Liver (tissue), 9 donors: ENCODE measurements around the gene GLRX3. TPM values are rescaled to one million over a fixed set of nuclear protein-coding genes. Genes with fewer than 3 reads are reported as not detected.

Source experiments
- DNase-seq: peaks from one replicate; pipeline ENCODE4 v3.0.0-alpha.2; 2017; ENCODE audit warnings: low spot score
- H3K27ac ChIP-seq, 2 donors: one replicate each; pipeline ENCODE4 v1.7.0; 2013; ENCODE audit warnings: inconsistent platforms in 2 of 2, low read length in 2 of 2, control low read depth in 1 of 2, low read depth in 1 of 2, mild to moderate bottlenecking in 1 of 2
- H3K27me3 ChIP-seq, 4 donors: one replicate each; pipeline versions ENCODE4 v1.6.1 to v1.7.0; 2013; ENCODE audit warnings: low read length in 3 of 4, inconsistent platforms in 1 of 4, mild to moderate bottlenecking in 1 of 4, moderate library complexity in 1 of 4; ENCODE audit not compliant: control insufficient read depth in 4 of 4, insufficient read depth in 4 of 4
- H3K36me3 ChIP-seq, 4 donors: one replicate each; pipeline versions ENCODE4 v1.6.1 to v1.7.0; 2013; ENCODE audit warnings: low read length in 3 of 4, mild to moderate bottlenecking in 3 of 4, low read depth in 1 of 4, moderate library complexity in 1 of 4; ENCODE audit not compliant: control insufficient read depth in 4 of 4, insufficient read depth in 3 of 4
- H3K4me1 ChIP-seq, 4 donors: one replicate each; pipeline versions ENCODE4 v1.6.1 to v1.7.0; 2013; ENCODE audit warnings: low read length in 3 of 4, mild to moderate bottlenecking in 3 of 4, moderate library complexity in 1 of 4; ENCODE audit not compliant: control insufficient read depth in 4 of 4, insufficient read depth in 4 of 4
- H3K4me3 ChIP-seq, 3 donors: one replicate each; pipeline versions ENCODE4 v1.6.1 to v1.7.0; 2013; ENCODE audit warnings: low read length in 3 of 3, control low read depth in 1 of 3, low read depth in 1 of 3, mild to moderate bottlenecking in 1 of 3
- H3K9ac ChIP-seq, 2 donors: one replicate each; pipeline ENCODE4 v1.7.0; 2013; ENCODE audit warnings: low read length in 2 of 2, mild to moderate bottlenecking in 2 of 2, moderate library complexity in 2 of 2, control low read depth in 1 of 2, low read depth in 1 of 2
- H3K9me3 ChIP-seq, 4 donors: one replicate each; pipeline versions ENCODE4 v1.6.1 to v1.7.0; 2013; ENCODE audit warnings: low read length in 3 of 4; ENCODE audit not compliant: control insufficient read depth in 4 of 4
- CTCF ChIP-seq: fragments of 150-350 bp; IDR thresholded peaks from 2 replicates; pipeline ENCODE4 v1.5.1; 2017; ENCODE audit warnings: improper control_type of control experiment, low read depth, low read length; ENCODE audit not compliant: missing input control
- EGR1 ChIP-seq, 2 donors: IDR thresholded peaks; 2 replicates each; pipeline ENCODE4 v1.6.1; 2016 to 2018; ENCODE audit warnings: antibody characterized with exemption in 2 of 2, low read depth in 2 of 2
- FOXA1 ChIP-seq: IDR thresholded peaks from 2 replicates; pipeline ENCODE4 v1.6.1; 2016; ENCODE audit warnings: antibody characterized with exemption
- FOXA2 ChIP-seq: IDR thresholded peaks from 2 replicates; pipeline ENCODE4 v1.6.1; 2016; ENCODE audit warnings: antibody characterized with exemption
- GABPA ChIP-seq, 2 donors: IDR thresholded peaks in 1 of 2; conservative IDR thresholded peaks in 1 of 2; 2 replicates each; pipeline ENCODE4 v1.6.1; 2016; ENCODE audit warnings: antibody characterized with exemption in 2 of 2, mild to moderate bottlenecking in 1 of 2, moderate library complexity in 1 of 2
- HNF4A ChIP-seq, 2 donors: conservative IDR thresholded peaks; 2 replicates each; pipeline ENCODE4 v1.6.1; 2016; ENCODE audit warnings: antibody characterized with exemption in 2 of 2, mild to moderate bottlenecking in 2 of 2
- HNF4G ChIP-seq: IDR thresholded peaks from 2 replicates; pipeline ENCODE4 v1.6.1; 2016; ENCODE audit warnings: antibody characterized with exemption
- JUND ChIP-seq, 2 donors: IDR thresholded peaks; 2 replicates each; pipeline ENCODE4 v1.6.1; 2016; ENCODE audit warnings: antibody characterized with exemption in 2 of 2
- MAX ChIP-seq: IDR thresholded peaks from 2 replicates; pipeline ENCODE4 v1.6.1; 2016; ENCODE audit warnings: antibody characterized with exemption
- NR2F2 ChIP-seq: IDR thresholded peaks from 2 replicates; pipeline ENCODE4 v1.6.1; 2016; ENCODE audit warnings: antibody characterized with exemption
- RAD21 ChIP-seq, 2 donors: IDR thresholded peaks; 2 replicates each; pipeline ENCODE4 v1.6.1; 2016; ENCODE audit warnings: antibody characterized with exemption in 2 of 2, mild to moderate bottlenecking in 2 of 2
- RXRA ChIP-seq, 2 donors: IDR thresholded peaks; 2 replicates each; pipeline ENCODE4 v1.6.1; 2017 to 2018; ENCODE audit warnings: antibody characterized with exemption in 2 of 2, mild to moderate bottlenecking in 1 of 2
- SP1 ChIP-seq: IDR thresholded peaks from 2 replicates; pipeline ENCODE4 v1.6.1; 2018; ENCODE audit warnings: antibody characterized with exemption, mild to moderate bottlenecking
- TAF1 ChIP-seq: conservative IDR thresholded peaks from 2 replicates; pipeline ENCODE4 v1.6.1; 2016; ENCODE audit warnings: antibody characterized with exemption, mild to moderate bottlenecking
- YY1 ChIP-seq: IDR thresholded peaks from 2 replicates; pipeline ENCODE4 v1.6.1; 2016; ENCODE audit warnings: antibody characterized with exemption, mild to moderate bottlenecking
- ZBTB33 ChIP-seq: IDR thresholded peaks from 2 replicates; pipeline ENCODE4 v1.6.1; 2016; ENCODE audit warnings: antibody characterized with exemption
- WGBS: extraction: QIAGEN DNeasy Blood & Tissue Kit; methylation state at CpG from one replicate; pipeline ENCODE4 v1.1.7; 2013; 5-methylcytosine and 5-hydroxymethylcytosine counted together
- polyA plus RNA-seq, 2 donors: library from polyadenylated mRNA; stranded (reverse) in 1 of 2; unstranded in 1 of 2; fragments of 200-250 nt in 1 of 2; fragments of >200 nt in 1 of 2; fragmentation: Nextera tagmentation in 1 of 2; extraction: Ambion mirVana in 1 of 2; gene quantifications; one replicate each; pipeline versions ENCODE4 v1.2.1 to v1.2.3, GENCODE V29; 2013 to 2015
- total RNA-seq, 2 donors: library from RNA; depleted of rRNA; stranded (reverse); fragments of >200 nt; gene quantifications; one replicate each; pipeline ENCODE4 v1.2.3, GENCODE V29; 2014
- TF ChIP-seq, protein P1 (sequence below): IDR thresholded peaks from 2 replicates; pipeline ENCODE4 v1.6.1; 2016; ENCODE audit warnings: antibody characterized with exemption
- TF ChIP-seq, protein P2 (sequence below): IDR thresholded peaks from 2 replicates; pipeline ENCODE4 v1.6.1; 2016; ENCODE audit warnings: antibody characterized with exemption, mild to moderate bottlenecking
- donor health status: healthy.
- donor health status: healthy.
- donor health status: healthy.
- donor health status: healthy.
- donor health status: healthy.

The GLRX3 gene
- total and polyA plus RNA-seq, 4 donors: 24.0 to 34.0 (median 28.5) TPM

DNA sequence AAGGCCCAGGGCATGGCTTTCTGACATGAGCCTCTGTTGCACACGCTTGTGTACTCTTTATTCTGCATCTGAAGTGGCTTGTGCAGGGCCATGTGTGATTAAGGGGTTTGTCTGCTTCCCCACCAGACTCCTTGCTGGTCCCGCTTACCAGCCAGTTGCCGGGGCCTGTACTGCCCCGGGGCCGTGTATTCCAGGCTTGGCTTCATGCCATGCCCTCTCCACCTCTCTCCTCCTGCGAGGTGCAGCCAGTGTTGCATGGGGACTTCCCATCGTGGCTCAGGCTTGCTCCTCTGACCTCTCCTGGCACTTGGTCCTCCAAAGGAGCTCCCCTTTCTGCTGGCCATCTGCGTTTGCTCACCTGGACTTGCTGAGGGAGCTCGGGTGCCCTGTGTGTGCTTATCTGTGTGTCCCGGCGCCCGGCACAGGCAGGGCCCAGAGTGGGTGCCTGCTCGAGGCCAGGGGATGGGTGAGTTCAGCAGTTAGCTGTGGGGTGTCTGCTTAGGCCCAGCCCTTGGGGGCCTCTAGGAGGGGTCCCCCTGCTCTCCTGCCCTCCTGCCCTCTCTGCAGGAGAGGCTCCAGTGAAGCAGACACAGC lies 14.6 kb upstream of the GLRX3 start:
- 67% methylated on average over 13 of the region's 13 CpGs for WGBS
- Histone ChIP-seq H3K9me3 (no peaks in the 10 kb centered on the region), H3K36me3 (no peaks in the 10 kb centered on the region), H3K27me3 (no peaks in the 10 kb centered on the region), H3K9ac (no peak overlapping the region), H3K4me3 (no peak overlapping the region), H3K4me1 (no peaks in the 10 kb centered on the region), H3K27ac (no peak overlapping the region)
- DNase-seq: no peak
- TF ChIP-seq HNF4A (conservative IDR thresholded peaks at IDR 0.05) (no peak), FOXA2 (no peak), YY1 (no peak), FOXA1 (no peak), NR2F2 (no peak), JUND (IDR thresholded peaks at IDR 0.05) (no peak), CTCF (no peak), ZBTB33 (no peak), MAX (no peak), GABPA (IDR thresholded peaks at IDR 0.05 in 1 of 2, conservative IDR thresholded peaks at IDR 0.05 in 1 of 2) (no peak), HNF4G (no peak), RAD21 (IDR thresholded peaks at IDR 0.05) (no peak), RXRA (IDR thresholded peaks at IDR 0.05) (no peak), SP1 (no peak), TAF1 (no peak), EGR1 (IDR thresholded peaks at IDR 0.05; ENCODE audit: low read depth in 2 of 2) (no peak)
- TF ChIP-seq, protein P1, sequence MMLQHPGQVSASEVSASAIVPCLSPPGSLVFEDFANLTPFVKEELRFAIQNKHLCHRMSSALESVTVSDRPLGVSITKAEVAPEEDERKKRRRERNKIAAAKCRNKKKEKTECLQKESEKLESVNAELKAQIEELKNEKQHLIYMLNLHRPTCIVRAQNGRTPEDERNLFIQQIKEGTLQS: no peak
- TF ChIP-seq, protein P2, sequence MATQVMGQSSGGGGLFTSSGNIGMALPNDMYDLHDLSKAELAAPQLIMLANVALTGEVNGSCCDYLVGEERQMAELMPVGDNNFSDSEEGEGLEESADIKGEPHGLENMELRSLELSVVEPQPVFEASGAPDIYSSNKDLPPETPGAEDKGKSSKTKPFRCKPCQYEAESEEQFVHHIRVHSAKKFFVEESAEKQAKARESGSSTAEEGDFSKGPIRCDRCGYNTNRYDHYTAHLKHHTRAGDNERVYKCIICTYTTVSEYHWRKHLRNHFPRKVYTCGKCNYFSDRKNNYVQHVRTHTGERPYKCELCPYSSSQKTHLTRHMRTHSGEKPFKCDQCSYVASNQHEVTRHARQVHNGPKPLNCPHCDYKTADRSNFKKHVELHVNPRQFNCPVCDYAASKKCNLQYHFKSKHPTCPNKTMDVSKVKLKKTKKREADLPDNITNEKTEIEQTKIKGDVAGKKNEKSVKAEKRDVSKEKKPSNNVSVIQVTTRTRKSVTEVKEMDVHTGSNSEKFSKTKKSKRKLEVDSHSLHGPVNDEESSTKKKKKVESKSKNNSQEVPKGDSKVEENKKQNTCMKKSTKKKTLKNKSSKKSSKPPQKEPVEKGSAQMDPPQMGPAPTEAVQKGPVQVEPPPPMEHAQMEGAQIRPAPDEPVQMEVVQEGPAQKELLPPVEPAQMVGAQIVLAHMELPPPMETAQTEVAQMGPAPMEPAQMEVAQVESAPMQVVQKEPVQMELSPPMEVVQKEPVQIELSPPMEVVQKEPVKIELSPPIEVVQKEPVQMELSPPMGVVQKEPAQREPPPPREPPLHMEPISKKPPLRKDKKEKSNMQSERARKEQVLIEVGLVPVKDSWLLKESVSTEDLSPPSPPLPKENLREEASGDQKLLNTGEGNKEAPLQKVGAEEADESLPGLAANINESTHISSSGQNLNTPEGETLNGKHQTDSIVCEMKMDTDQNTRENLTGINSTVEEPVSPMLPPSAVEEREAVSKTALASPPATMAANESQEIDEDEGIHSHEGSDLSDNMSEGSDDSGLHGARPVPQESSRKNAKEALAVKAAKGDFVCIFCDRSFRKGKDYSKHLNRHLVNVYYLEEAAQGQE: no peak
